ENCODE measurements around the gene WDR64.
"Not testable (repeated sequence)": the region's sequence is repeated elsewhere in the genome, so short reads cannot be mapped to it uniquely, and the experiment has no call there.

The WDR64 gene

DNA sequence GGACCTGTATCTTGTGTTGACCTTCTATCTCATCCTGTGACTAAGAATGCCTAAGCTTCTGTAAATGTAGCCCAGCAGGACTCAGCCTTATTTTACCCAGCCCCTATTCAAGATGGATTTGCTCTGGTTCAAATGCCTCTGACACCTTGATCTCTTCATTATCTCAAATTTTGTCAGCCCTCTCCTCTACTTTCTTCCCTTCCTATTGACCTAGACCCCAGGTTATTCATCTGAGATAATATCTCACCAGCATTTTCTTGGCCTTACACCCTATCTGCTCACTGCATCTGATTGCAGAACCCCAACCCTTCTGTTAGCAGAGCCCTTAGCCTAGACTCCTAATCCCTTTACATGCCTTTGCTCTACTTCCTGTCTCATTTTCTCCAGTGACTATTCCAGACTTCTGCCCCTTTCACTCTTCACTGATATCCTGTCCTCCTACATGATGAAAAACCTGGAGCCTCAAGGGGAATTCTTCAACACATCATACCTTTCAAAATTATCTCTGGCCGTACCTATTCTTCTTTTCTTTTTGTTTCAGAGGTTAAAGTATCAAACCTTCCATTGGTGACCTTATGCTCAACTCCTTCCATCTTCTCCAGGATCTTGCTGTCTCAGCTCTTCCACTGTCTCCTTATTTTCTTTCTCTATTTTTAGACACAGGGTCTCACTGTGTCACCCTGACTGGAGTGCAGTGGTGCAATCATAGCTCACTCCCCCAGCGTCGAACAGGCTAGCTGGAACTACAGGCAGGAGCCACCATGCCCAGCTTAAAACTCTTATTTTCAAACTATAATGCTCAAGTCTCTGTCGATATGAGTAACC lies 44.9 kb downstream of the WDR64 start:
- FAIRE-seq (no peak), DNase-seq (ENCODE audit: insufficient read length, low spot score) (no peak)

DNA sequence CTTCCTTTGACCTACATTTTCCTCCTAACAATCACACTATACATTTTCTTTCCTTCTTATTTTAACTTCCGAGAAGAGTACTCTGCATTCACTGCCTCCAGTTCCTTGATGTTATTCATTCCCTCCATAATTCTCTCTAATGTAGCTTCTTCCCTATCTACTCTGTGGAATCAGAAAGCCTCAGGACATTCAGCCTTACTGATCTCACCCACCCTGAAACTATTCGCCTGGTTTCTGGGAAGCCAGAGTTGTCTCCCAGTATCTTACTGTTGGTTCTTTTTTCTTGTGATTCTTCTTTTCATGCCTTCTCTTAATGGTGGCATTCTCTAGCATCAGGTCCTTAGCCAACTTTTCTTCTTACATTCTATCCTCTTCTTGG lies 45.5 kb downstream of the WDR64 start:
- DNase-seq (ENCODE audit: insufficient read length, low spot score) (no peak), FAIRE-seq (no peak)

DNA sequence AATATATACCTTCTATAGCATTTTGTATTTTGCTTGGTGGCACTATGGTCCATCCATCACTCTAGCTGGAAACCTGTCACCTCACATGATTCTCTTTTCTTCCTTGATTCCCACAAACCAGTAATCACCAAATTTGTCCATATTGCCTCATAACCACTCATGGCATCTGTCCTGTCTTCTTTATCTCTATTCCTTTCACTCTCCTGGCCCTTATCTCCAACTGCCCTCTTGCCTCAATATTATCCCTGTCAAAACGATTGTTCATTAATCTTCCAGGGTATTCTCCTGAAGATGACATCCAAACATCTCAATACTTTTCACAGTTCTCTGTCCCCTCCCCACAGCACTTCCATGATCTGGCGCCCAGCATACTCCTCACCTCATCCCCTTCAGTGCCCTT lies 46.1 kb downstream of the WDR64 start:
- DNase-seq (ENCODE audit: insufficient read length, low spot score) (no peak), FAIRE-seq (no peak)

DNA sequence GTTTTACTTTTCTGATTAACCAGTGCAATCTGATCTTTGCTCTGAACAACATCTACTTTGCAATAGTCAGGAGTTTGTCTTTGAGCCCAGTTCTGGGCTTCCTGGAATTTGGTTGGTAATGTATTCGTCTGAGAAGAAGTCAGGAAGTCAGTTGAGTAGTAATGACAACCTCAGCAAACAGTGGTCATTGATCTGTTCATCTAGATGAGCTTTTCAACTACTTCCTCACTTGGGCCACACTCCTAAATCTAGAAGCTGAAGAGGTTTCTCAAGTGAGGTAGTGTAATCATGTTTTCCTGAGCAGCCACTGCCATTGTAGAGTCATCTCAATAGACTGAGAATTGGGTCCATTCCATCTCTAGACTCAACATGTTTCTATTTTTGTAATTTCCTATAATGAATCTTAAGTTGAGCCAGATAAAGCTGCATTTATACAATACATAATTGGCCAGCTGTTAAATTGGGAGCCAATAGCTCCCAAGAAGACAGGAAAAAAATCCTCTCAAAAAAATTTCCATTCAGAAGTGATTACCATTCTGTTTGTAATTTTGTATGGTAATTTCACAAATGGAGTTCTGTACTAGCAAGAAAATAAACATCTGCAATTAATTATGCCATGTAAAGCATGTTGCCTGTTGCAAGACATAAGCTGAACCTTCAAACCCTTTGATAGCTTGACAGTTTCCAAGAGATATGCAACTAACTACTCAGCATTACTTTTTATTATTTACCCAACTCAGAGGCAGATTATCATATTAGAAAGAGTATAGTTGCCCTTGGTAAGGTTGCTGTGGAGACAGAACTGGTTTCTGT lies 49.6 kb downstream of the WDR64 start:
- FAIRE-seq (no peak), DNase-seq (ENCODE audit: insufficient read length, low spot score) (no peak)

DNA sequence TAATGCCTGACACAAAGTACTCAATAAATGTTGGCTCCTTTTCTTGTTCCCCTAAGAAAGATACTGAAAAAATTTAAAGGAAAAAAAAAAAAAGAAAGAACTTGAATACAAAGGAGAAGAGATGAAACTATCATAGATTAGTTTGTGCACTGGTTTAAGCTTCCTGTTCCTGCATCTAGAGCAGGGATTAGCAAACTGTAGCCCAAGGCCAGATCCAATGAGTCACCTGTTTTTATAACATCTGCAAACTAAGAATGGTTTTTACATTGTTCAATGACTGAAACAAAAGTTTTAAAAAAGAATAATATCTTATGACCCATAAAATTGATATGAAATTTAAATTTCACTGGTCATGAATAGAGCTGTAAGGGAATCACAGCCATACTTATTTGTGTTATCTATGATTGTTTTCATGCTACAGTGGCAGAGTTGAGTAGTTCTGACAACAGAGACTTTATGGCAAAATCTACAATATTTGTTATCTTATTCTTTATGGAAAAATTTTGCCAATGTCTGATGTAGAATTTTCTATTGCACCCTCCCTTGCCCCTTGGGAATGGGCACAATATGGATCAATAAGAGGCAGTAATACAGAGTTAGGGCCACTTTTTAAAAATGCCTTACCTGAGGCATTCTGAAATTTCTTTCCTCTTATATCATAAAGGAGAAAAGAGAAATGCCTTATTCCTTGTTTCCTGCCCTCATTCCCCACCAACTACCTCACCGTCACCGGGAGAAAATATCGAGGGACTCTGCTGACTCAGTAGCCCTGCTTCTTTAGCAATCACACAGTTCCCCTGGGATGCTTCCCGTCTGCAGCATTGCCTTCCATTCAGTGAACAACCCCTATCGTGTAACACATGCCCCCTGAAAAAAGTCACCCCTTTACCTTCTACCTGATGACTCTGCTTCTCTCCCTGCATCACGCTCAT lies 50.6 kb downstream of the WDR64 start:
- FAIRE-seq: no peak

DNA sequence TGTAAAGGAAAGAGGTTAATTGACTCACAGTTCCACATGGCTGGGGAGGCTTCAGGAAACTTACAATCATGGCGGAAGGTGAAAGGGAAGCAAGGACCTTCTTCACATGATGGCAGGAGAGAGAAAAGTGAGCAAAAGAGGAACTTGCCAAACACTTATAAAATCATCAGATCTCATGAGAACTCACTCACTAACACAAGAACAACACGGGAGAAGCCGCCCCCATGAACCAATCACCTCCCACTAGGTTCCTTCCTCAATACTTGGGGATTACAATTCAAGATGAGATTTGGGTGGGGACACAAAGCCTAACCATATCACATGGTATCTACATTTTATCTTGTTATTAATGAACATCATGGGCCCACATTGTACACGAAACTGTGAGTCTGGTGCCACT lies 51.7 kb downstream of the WDR64 start:
- DNase-seq (ENCODE audit: insufficient read length, low spot score); FAIRE-seq: not testable (repeated sequence)

More for the DNA sequence above, 50.6 kb downstream of the WDR64 start:
- DNase-seq (ENCODE audit: insufficient read length, low spot score): no peak

DNA sequence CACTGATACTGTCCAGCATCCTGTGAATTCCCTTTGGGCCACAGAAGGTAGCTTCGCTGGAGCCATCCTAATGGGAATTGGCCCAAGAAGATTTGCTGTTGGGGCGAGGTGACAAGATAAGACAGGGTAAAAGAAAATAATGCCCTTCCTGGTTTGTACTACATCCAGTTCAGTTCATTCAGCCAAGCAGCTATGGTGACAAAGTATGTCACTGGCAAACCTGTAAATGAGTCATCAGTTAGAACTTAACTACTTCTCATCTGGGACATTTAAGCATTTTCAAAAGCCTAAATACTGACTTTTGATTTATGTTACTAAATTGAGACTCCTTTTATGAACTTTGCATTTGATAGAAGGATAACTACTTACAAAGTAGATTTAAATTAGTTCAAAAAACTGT lies 54.2 kb downstream of the WDR64 start:
- FAIRE-seq (no peak), DNase-seq (ENCODE audit: insufficient read length, low spot score) (no peak)

DNA sequence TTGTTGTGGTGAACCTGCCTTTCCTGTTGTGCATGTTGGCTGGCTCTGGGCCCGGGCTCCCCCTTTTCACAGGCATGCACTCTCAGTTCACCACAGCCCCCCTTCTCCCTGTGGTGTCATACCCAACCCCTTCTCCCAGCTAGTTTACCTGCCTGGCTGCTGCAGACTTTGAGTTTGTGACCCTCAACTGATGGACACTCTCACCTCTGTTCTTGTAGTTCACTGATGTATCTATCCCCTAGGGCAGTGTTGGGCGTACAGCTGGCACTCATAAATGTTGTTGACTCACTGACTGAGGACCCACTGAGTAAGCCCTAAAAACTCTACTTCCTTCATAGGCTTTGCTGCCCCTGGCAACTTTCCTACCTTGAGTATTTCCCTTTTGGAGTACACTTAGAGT lies 54.9 kb downstream of the WDR64 start:
- FAIRE-seq (no peak), DNase-seq (ENCODE audit: insufficient read length, low spot score) (no peak)

DNA sequence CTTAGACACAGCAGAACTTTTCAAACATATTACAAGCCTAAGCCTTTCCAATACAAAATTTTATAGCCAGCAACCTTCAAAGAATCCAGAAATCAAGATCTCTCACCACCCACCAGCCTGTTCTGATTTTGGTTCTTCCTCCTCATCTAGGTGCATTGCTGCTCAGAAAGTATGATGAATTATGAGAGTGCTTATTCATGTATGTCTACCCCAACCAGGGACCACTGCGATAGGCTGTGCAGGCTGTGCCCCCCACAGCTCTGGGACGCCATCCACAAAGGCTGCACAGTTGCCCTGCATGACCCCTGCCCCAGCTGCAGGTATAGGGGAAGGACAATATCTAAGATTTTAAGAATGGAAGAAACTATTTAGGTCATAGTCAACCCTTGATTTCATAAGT lies 55.4 kb downstream of the WDR64 start:
- no peak for FAIRE-seq
- no peak for DNase-seq (ENCODE audit: insufficient read length, low spot score)

DNA sequence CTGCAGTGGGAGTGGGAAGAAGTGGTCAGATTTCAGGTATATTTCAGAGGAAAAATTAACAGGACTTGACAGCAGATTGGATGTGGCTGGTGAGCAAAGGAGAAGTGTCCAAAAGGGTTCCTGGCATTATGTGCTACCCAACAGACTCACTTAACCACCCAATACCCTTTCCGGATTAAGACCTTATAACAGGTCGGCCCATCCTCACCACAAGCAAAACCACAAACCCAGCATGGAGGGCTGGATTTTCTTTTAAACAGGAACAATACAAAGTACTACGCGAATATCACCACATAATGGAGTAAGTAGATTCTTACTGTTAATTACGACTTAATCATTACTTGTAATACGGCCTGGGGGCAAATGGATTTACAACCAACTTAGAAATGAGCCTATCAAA lies 59.2 kb downstream of the WDR64 start:
- DNase-seq (ENCODE audit: insufficient read length, low spot score): no peak
- no peak for FAIRE-seq

DNA sequence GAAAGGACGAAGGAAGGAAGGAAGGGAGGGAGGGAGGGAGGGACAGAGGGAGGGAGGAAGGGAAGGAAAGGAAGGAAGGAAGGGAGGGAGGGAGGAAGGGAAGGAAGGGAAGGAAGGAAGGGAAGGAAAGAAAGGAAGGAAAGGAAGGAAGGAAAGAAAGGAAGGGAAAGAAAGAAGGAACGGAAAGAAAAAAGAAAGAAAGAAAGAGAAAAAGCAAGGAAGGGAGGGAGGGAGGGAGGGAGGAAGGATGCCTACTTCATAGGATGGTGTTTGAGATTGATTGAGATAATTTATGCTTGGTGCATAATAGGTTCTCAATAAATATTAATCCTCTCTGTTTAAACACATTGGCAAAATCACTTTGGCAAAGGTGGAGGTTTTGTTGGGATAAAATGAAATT lies 61.2 kb downstream of the WDR64 start:
- DNase-seq (ENCODE audit: insufficient read length, low spot score): no peak
- no peak for FAIRE-seq

DNA sequence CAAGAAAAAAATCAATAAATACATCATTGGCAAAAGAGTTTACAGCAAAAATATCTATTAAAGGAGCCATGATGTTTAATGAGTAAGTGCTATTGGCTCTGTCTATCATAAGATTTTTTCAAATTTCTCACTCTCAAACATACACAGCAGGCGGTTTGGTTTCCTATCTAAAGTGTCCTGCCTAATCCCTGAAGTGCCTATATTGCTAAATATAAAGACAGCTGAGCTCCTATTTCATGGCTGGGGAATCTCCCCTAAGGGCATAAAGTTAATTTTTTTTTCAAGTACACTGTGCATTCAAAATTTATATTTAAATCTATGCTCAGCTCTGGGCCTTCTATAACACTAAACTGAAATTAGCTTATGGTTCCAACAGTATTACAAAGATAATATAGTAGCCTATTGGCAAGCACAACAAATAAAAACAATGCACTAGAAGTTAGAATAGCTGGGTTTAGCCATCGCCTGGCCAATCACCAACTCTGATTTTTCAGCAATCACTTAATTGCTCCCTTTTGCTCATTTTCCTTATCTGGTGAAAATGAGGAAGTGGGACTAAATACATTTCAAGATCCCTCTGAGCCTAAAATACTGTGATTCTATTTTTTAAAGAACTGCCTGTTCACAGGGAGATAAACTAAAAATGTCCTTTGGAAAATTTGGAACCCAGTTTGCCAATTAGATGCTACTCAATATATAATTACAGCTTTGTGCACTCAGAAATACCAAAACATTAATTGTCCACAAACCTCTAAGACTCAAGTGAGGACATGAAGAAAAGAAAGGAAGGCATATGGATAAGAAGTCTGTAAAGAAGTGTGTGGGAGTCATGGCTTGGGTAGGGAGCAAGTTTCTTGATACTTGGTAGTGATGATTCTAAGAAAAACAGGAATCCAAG lies 62.5 kb downstream of the WDR64 start:
- FAIRE-seq (no peak), DNase-seq (ENCODE audit: insufficient read length, low spot score) (no peak)

DNA sequence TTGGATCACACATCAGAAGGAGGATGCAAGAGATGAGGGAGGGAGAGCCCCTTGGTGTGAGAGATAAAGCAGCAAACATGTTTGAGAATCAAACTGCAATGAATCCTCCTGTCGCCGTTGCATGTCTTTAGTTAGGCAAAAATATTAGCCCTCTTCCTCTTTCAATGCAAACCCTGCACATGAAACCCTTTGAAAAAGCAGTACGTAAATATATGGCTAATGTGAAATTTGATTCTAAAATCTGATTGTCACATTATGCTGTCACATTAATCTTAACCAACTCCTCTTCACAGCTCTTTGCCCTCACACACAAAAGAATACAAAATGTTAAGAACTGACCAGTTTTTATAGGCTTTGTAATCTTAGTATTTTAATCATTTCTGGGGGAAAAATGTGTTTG lies 63.4 kb downstream of the WDR64 start:
- no peak for FAIRE-seq
- no peak for DNase-seq (ENCODE audit: insufficient read length, low spot score)

DNA sequence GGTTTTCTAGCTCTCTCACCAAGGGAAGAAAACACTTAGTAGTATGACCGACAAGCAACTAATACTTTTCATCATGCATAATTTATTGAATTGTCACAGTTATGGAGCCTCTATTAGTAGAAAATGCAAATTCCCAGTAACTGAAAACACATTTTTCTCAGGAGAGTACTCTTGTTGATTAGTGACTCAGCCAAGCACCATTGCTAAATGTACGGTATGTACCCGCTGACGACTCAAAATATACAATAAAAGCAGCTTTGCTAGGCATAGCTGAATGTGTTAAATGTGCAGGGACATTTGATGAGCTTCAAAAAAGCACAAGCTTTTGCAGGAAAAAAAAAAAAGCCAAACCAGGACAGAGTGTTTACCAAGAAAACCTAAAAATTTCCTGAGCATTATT lies 63.9 kb downstream of the WDR64 start:
- DNase-seq (ENCODE audit: insufficient read length, low spot score) (no peak), FAIRE-seq (no peak)

DNA sequence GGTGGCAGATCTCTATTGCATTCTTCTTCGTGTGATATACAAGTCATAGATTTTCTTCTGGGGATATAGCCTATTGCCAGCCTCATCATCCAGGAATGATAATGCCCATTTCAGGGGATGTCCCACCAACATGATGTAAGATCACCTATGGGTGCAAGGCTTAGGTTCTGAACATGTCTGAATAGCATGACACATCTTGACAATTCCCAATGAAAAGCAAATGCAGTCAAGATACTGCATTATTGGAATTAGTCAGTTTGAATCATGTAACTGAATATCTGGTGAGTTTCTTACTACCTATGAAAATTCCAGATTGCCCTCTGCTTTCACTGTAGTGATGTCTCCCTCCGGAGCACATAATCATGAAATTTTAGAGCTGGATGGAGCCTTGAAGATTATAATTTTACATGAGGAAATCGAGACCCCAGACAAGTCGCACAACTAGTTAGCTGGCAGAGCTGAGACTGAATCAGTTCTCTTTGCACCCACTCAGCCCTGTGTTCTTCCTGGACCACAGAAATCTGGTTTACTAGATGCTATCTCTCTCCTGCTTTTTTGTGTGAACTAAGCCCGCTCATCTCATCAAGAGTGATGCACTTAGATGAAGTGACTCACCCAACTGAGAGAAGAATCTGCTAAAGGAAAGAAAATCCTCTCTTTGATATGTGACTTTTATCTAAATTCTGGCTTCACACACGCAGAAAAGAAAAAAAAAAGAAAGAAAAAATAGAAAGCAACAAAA lies 65.0 kb downstream of the WDR64 start:
- FAIRE-seq: no peak
- DNase-seq (ENCODE audit: insufficient read length, low spot score): no peak

DNA sequence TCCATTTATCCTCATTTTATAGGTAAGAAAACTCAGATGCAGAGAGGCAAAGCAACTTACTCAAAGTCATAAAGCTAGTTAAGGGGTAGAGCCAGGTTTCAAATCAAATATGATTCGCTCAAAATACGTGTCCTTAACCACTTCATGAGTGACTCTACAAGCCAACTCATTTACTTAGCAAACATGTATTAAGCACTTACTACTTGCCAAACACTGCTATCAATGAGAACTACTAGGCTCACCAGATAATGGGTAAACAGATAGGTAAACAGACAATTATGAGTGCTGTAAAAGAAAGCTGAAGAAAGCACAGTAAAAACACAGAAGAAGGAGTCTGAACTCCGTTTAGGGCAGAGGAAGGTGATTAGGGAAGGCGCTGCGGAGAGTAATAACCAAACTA lies 65.9 kb downstream of the WDR64 start:
- FAIRE-seq: no peak

DNA sequence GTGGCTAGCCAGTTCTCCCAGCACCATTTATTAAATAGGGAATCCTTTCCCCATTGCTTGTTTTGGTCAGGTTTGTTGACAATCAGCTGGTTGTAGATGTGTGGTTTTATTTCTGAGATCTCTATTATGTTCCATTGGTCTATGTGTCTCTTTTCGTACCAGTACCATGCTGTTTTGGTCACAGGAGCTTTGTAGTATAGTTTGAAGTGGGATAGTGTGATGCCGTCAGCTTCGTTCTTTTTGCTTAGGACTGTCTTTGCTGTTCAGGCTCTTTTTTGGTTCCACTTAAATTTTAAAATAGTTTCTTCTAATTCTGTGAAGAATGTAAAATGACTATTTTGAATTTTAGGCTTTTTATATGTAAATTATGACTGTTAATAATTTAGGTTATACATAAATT lies 68.9 kb downstream of the WDR64 start:
- FAIRE-seq: no peak
- no peak for DNase-seq (ENCODE audit: insufficient read length, low spot score)

More for the DNA sequence above, 65.9 kb downstream of the WDR64 start:
- no peak for DNase-seq (ENCODE audit: insufficient read length, low spot score)

DNA sequence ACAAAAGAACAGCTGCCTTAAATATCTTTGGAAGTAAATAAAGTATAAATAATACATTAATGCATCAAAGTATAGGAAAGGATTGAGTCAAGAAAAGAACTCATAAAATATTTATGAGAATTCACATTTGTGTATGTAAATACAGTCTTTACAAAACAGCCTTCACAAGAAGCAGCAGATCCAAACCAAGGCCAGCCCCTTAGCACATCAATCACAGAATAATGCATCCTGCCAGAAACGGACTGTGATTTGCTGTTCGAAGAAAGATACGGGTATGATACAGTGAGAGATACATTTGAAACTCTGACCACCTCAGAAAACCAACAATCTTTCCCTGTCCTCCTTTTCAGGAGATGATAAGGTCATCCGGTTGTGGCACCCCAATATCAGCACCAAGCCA lies 70.9 kb downstream of the WDR64 start:
- DNase-seq (ENCODE audit: insufficient read length, low spot score) (no peak), FAIRE-seq (no peak)

DNA sequence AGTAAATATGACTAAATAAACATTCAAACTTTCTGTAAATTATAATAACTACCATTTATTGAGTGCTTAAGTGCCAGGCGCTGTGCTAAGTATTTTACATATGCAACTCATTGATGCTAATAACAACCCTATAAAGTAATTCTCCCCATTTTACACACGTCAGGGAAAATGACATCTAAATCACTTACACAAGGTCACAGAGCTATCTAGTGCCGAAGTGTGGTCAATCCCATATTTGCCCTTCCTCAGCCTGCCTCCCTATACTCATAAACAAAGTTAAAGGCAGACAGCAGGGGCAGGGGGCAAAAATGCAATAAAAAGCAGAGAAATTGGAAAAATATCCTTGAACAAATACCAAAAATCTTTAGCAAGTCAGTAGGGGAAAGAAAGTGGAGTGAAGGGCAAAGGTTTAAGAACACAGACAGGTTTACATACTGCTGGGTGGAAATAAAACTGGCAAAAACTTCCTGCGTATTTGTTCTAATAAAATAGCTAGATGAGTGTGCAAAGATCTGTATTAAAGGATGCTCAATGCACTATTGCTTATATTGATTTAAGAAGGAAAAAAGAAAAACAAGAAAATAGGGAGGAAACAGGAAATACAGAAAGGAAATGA lies 72.8 kb downstream of the WDR64 start:
- DNase-seq (ENCODE audit: insufficient read length, low spot score): no peak
- FAIRE-seq: no peak

Measured in GM19239 (cell line).